ENCODE measurements around the gene MMP17. TPM values are rescaled to one million over a fixed set of nuclear protein-coding genes. Genes with fewer than 3 reads are reported as not detected.

The MMP17 gene
- total and polyA plus RNA-seq, 4 donors, result 0.17 to 0.37 (median 0.24) TPM; not detected in 1

- Histone ChIP-seq H3K4me1 (ENCODE audit: control insufficient read depth in 4 of 4, insufficient read depth in 4 of 4, low read length in 3 of 4) (no peaks in the 10 kb centered on the region), H3K4me3 (ENCODE audit: low read depth in 1 of 3, low read length in 3 of 3) (no peak overlapping the region), H3K36me3 (ENCODE audit: control insufficient read depth in 4 of 4, insufficient read depth in 3 of 4, low read depth in 1 of 4, low read length in 3 of 4) (no peaks in the 10 kb centered on the region), H3K27ac (ENCODE audit: low read depth in 1 of 2, low read length in 2 of 2) (no peak overlapping the region), H3K27me3 (ENCODE audit: control insufficient read depth in 4 of 4, insufficient read depth in 4 of 4, low read length in 3 of 4) (no peaks in the 10 kb centered on the region), H3K9ac (ENCODE audit: low read depth in 1 of 2, low read length in 2 of 2) (no peak overlapping the region), H3K9me3 (ENCODE audit: control insufficient read depth in 4 of 4, low read length in 3 of 4) (no peaks in the 10 kb centered on the region)
- TF ChIP-seq JUND (IDR thresholded peaks at IDR 0.05) (no peak), EGR1 (IDR thresholded peaks at IDR 0.05; ENCODE audit: low read depth in 2 of 2) (no peak), YY1 (IDR thresholded peaks at IDR 0.05) (no peak), ZBTB33 (IDR thresholded peaks at IDR 0.05) (no peak), MAX (IDR thresholded peaks at IDR 0.05) (no peak), GABPA (IDR thresholded peaks at IDR 0.05 in 1 of 2, conservative IDR thresholded peaks at IDR 0.05 in 1 of 2) (no peak), RAD21 (IDR thresholded peaks at IDR 0.05) (no peak), NR2F2 (IDR thresholded peaks at IDR 0.05) (no peak), HNF4A (conservative IDR thresholded peaks at IDR 0.05) (no peak), CTCF (IDR thresholded peaks at IDR 0.05; ENCODE audit: low read depth, low read length, missing input control) (no peak), ATF3 (IDR thresholded peaks at IDR 0.05) (no peak), RXRA (IDR thresholded peaks at IDR 0.05) (no peak), FOXA2 (IDR thresholded peaks at IDR 0.05) (no peak), REST (IDR thresholded peaks at IDR 0.05) (no peak), SP1 (IDR thresholded peaks at IDR 0.05) (no peak), HNF4G (IDR thresholded peaks at IDR 0.05) (no peak)
- 93% methylated on average over 16 of the region's 16 CpGs for WGBS
- no peak for DNase-seq (ENCODE audit: low spot score)
Measured at GRCh38 chr12:131843527-131843926, 15.3 kb downstream of the MMP17 start.

GRCh38 chr12:131844140-131844539 lies 15.9 kb downstream of the MMP17 start:
- 95% methylated on average over 11 of the region's 11 CpGs for WGBS
- H3K27ac ChIP-seq (ENCODE audit: low read depth in 1 of 2, low read length in 2 of 2), result no peak overlapping the region
- DNase-seq (ENCODE audit: low spot score), result no peak
- no peak overlapping the region for H3K4me3 ChIP-seq (ENCODE audit: low read depth in 1 of 3, low read length in 3 of 3)
- no peaks in the 10 kb centered on the region for H3K9me3 ChIP-seq (ENCODE audit: control insufficient read depth in 4 of 4, low read length in 3 of 4)
- H3K4me1 ChIP-seq (ENCODE audit: control insufficient read depth in 4 of 4, insufficient read depth in 4 of 4, low read length in 3 of 4), result no peaks in the 10 kb centered on the region
- TF ChIP-seq MAX (IDR thresholded peaks at IDR 0.05) (no peak), EGR1 (IDR thresholded peaks at IDR 0.05; ENCODE audit: low read depth in 2 of 2) (no peak), RXRA (IDR thresholded peaks at IDR 0.05) (no peak), REST (IDR thresholded peaks at IDR 0.05) (no peak), FOXA1 (IDR thresholded peaks at IDR 0.05) (no peak)
- no peaks in the 10 kb centered on the region for H3K36me3 ChIP-seq (ENCODE audit: control insufficient read depth in 4 of 4, insufficient read depth in 3 of 4, low read depth in 1 of 4, low read length in 3 of 4)
- no peaks in the 10 kb centered on the region for H3K27me3 ChIP-seq (ENCODE audit: control insufficient read depth in 4 of 4, insufficient read depth in 4 of 4, low read length in 3 of 4)
- no peak overlapping the region for H3K9ac ChIP-seq (ENCODE audit: low read depth in 1 of 2, low read length in 2 of 2)
